Progenitor cell of endocrine pancreas (in vitro differentiated cells): ENCODE results near the gene CCSER1. TPM values are rescaled to one million over a fixed set of nuclear protein-coding genes. Genes with fewer than 3 reads are reported as not detected.
"Not testable (repeated sequence)": the region's sequence is repeated elsewhere in the genome, so short reads cannot be mapped to it uniquely, and the experiment has no call there.

Source experiments
- DNase-seq: peaks from one replicate; pipeline ENCODE4 v3.0.0; 2021; ENCODE audit warnings: low spot score; ENCODE audit not compliant: unreplicated experiment
- H3K27ac Mint-ChIP-seq: 2 replicates; pipeline ENCODE4 v1.8.0; 2021; ENCODE audit warnings: mild to moderate bottlenecking, moderate library complexity, mixed read lengths
- H3K27me3 Mint-ChIP-seq: 2 replicates; pipeline ENCODE4 v1.8.0; 2021; ENCODE audit warnings: mixed read lengths
- H3K36me3 Mint-ChIP-seq: 2 replicates; pipeline ENCODE4 v1.8.0; 2022; ENCODE audit warnings: mixed read lengths; ENCODE audit not compliant: insufficient read depth
- H3K4me1 Mint-ChIP-seq: 2 replicates; pipeline ENCODE4 v1.8.0; 2021; ENCODE audit warnings: low read depth, mixed read lengths
- H3K4me3 Mint-ChIP-seq: 2 replicates; pipeline ENCODE4 v1.8.0; 2021; ENCODE audit warnings: low read depth, mild to moderate bottlenecking, moderate library complexity, mixed read lengths
- H3K9me3 Mint-ChIP-seq: 2 replicates; pipeline ENCODE4 v1.8.0; 2021; ENCODE audit warnings: low read depth, mixed read lengths
- total RNA-seq: library from RNA; stranded (reverse); gene quantifications from 2 replicates; pipeline ENCODE4 v1.2.1, GENCODE V29; 2021
- TF ChIP-seq, protein P1 (sequence below): fragments of 200-600 bp; sonication (generic); IDR thresholded peaks from one replicate; pipeline ENCODE4 v1.5.0; 2021; ENCODE audit warnings: antibody characterized with exemption, mild to moderate bottlenecking; ENCODE audit not compliant: unreplicated experiment

CCSER1 gene
- total RNA-seq, 1 donor from 2014 or later = 11.6 TPM

DNA sequence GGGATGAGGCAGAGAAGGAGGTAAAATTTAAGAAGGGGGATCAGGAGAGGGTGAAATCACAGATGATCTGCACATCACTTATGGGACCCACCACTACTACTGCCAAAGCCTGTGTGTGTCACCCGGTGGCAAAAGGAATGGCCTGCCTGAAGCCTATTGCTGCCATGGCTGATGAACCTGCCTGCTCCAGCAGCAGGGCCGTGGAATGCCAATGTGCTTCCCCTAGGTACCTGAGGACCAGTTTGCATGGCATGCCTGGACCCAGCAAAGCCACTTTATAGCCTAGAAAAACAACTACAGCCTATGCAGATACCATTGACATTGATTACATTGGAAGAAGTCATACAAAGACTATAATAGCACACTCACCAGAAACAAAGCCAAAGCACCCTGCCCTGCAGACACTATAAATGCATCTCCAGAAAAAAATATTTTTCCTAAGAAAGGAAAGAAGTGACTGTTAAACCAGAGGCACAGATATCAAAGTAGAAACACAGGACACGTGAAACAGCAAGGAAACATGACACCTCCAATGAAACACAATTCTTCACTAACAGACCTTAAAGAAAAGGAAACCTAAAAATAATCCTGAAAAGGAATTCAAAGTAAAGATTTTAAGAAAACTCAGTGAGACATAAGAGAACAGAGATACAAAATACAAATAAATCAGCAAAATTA, 1495.9 kb downstream of the CCSER1 start:
- Mint-ChIP-seq H3K4me1 (peaks cover 3% of the 10 kb centered on the region), H3K36me3 (no peaks in the 10 kb centered on the region), H3K27ac (no peak overlapping the region), H3K27me3 (peaks cover 49% of the 10 kb centered on the region), H3K4me3 (no peak overlapping the region), H3K9me3 (no peaks in the 10 kb centered on the region)
- TF ChIP-seq, protein P1, sequence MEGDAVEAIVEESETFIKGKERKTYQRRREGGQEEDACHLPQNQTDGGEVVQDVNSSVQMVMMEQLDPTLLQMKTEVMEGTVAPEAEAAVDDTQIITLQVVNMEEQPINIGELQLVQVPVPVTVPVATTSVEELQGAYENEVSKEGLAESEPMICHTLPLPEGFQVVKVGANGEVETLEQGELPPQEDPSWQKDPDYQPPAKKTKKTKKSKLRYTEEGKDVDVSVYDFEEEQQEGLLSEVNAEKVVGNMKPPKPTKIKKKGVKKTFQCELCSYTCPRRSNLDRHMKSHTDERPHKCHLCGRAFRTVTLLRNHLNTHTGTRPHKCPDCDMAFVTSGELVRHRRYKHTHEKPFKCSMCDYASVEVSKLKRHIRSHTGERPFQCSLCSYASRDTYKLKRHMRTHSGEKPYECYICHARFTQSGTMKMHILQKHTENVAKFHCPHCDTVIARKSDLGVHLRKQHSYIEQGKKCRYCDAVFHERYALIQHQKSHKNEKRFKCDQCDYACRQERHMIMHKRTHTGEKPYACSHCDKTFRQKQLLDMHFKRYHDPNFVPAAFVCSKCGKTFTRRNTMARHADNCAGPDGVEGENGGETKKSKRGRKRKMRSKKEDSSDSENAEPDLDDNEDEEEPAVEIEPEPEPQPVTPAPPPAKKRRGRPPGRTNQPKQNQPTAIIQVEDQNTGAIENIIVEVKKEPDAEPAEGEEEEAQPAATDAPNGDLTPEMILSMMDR = no peak
- no peak for DNase-seq

DNA sequence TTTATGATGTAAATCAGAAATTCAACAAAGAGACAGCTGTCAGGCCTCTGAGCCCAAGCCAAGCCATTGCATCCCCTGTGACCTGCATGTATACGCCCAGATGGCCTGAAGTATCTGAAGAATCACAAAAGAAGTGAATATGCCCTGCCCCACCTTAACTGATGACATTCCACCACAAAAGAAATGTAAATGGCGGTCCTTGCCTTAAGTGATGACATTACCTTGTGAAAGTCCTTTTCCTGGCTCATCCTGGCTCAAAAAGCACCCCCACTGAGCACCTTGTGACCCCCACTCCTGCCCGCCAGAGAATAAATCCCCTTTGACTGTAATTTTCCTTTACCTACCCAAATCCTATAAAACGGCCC, 1496.4 kb downstream of the CCSER1 start:
- H3K4me3 Mint-ChIP-seq, H3K4me1 Mint-ChIP-seq, H3K27ac Mint-ChIP-seq, DNase-seq, H3K9me3 Mint-ChIP-seq, H3K36me3 Mint-ChIP-seq: not testable (repeated sequence)
- peaks cover 50% of the 10 kb centered on the region for H3K27me3 Mint-ChIP-seq

DNA sequence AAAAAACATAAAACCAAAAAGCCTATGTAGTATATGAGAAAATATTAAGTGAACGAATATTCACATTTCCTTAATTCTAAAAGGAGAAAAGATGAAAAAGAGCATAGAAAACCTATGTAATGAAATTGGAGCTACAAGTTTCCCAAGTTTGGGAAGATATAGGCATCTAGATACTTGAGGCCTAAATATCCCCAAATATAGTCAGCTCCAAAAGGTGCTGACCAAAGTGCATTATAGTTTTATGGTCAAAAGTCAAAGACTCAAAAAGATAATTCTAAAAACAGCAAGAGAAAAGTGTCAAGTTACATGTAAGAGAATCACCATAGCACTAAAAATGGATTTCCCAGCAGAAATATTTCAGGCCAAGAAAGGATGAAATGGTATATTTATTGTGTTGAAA, 1502.9 kb downstream of the CCSER1 start:
- DNase-seq = no peak
- Mint-ChIP-seq H3K9me3 (peaks cover 8% of the 10 kb centered on the region), H3K36me3 (no peaks in the 10 kb centered on the region), H3K4me3 (no peak overlapping the region), H3K27ac (no peak overlapping the region), H3K27me3 (peaks cover 31% of the 10 kb centered on the region), H3K4me1 (no peaks in the 10 kb centered on the region)
- TF ChIP-seq, protein P1 = no peak

DNA sequence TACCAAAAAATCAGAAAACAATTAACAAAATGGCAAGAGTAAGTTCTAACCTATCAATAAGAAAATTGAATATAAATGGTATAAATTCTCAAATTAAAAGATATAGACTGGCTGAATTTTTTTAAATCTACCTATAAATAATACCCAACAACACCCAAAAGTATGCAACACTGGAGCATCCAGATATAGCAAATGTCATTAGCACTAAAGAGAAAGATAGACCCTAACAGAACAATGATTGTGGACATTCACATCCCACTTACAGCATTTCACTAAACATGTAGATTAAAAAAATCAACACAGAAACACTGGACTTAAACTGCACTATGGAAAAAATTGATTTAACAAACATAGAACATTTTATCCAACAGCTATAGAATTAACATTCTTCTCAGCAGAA, 1503.6 kb downstream of the CCSER1 start:
- Mint-ChIP-seq H3K4me3 (no peak overlapping the region), H3K36me3 (no peaks in the 10 kb centered on the region), H3K9me3 (peaks cover 8% of the 10 kb centered on the region), H3K27ac (no peak overlapping the region), H3K4me1 (no peaks in the 10 kb centered on the region), H3K27me3 (peaks cover 24% of the 10 kb centered on the region)
- TF ChIP-seq, protein P1 = no peak
- DNase-seq = no peak

DNA sequence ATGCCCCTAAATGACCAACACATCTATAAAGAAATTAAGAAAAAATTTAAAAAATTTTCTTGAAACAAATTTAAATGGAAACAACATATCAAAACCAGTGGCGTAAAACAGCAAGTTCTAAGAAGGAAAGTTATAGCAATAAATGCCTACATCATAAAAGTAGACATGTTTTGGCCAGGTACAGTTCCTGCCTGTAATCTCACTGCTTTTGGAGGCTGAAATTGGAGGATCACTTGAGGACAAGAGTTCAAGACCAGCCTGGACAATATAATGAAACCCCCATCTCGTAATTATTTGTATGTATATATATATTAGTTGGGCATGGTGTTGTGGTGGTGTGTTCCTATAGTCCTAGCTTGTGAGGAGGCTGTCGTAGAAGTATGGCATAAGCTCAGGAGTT, 1504.1 kb downstream of the CCSER1 start:
- H3K27ac Mint-ChIP-seq = no peak overlapping the region
- TF ChIP-seq, protein P1 = no peak
- peaks cover 8% of the 10 kb centered on the region for H3K9me3 Mint-ChIP-seq
- H3K36me3 Mint-ChIP-seq = no peaks in the 10 kb centered on the region
- no peak for DNase-seq
- peaks cover 1% of the 10 kb centered on the region for H3K4me1 Mint-ChIP-seq
- no peak overlapping the region for H3K4me3 Mint-ChIP-seq
- H3K27me3 Mint-ChIP-seq = peaks cover 18% of the 10 kb centered on the region

DNA sequence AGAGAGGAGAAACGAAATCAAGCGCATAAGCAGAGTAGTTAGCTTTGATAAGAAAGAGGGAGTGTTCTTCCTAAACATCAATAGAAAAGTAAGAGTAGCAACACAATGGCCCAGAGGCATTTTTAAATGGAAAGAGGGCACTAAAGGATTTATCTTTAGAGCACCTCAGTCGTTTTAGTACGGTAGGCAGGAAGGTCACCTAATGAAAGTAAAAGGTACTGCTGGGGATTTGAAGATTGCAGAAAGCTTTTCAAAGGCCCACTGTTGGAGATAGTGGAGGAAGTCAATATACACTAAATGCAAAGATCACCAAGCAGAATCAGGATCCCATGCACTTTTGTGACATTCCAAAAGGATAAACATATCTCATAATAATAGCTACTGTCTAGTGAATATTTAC, 1508.9 kb downstream of the CCSER1 start:
- H3K9me3 Mint-ChIP-seq = peaks cover 4% of the 10 kb centered on the region

More for the DNA sequence above, 1508.9 kb downstream of the CCSER1 start:
- TF ChIP-seq, protein P1 = no peak
- no peak overlapping the region for H3K4me3 Mint-ChIP-seq
- H3K27me3 Mint-ChIP-seq = no peaks in the 10 kb centered on the region
- no peaks in the 10 kb centered on the region for H3K36me3 Mint-ChIP-seq
- no peak overlapping the region for H3K27ac Mint-ChIP-seq
- H3K4me1 Mint-ChIP-seq = peaks cover 10% of the 10 kb centered on the region
- DNase-seq = no peak
